Measurements from ENCODE around the gene MAP7. TPM values are rescaled to one million over a fixed set of nuclear protein-coding genes. Genes with fewer than 3 reads are reported as not detected.

The MAP7 gene
- total RNA-seq, 1 donor from 2014 or later = 3.9 TPM

DNA sequence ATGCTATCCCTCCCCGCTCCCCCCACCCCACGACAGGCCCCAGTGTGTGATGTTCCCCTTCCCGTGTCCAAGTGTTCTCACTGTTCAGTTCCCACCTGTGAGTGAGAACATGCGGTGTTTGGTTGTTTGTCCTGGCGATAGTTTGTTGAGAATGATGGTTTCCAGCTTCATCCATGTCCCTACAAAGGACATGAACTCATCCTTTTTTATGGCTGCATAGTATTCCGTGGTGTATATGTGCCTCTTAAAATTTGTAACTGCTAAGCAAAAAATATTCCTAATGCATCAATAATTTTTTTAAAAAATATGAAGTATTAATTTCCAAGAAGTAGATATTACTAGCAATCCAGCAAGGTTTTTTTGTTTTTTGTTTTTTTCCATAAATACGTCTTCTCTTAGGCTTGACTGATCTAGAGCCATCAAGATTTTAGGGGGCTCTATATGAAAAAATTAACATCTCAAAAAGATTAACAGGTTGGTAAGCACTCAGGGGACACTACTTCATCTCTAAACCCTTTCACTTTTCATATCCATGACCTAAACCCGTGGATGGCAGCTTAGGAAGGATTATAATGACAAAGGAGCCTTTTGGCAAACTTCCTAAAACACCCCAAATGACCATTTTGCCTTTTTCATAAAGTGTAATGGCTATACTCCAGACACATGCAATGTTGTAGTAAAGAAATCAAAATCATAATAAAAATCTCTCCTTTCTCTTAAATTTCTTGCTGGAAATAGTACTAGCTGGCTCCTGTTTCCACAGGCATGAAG lies 14.2 kb downstream of the MAP7 start:
- no peak for DNase-seq
- no peak for ATAC-seq
- intact Hi-C loops (cut with micrococcal nuclease) = no loop called here

GRCh38 chr6:136535017-136535765 lies 15.0 kb downstream of the MAP7 start:
- intact Hi-C loops (cut with micrococcal nuclease) = no loop called here
- DNase-seq = no peak
- ATAC-seq = no peak

DNA sequence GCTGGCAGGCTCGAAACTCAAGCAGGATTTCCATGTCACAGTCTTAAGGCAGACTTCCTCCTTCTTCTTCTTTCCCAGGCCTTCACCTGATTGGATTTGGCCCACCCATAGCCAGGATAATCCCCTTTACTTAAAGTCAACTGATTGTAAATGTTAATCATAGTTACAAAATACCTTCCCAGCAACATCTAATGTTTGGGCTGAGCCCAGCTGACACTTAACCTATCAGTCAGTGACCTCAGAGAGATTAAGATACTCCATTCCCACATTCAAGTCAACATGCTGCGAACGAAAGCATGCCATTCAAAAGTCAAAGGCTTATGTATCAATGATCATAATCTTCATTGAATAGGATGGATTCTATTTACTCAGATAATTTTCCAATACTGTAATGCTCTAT lies 16.0 kb downstream of the MAP7 start:
- intact Hi-C loops (cut with micrococcal nuclease) = no loop called here
- DNase-seq (no peak), ATAC-seq (no peak)

- DNase-seq (no peak), ATAC-seq (no peak)
- intact Hi-C loops (cut with micrococcal nuclease) = no loop called here
Observed at GRCh38 chr6:136533487-136533886, 16.7 kb downstream of the MAP7 start.

GRCh38 chr6:136532030-136532429 lies 18.2 kb downstream of the MAP7 start:
- DNase-seq (no peak), ATAC-seq (no peak)
- intact Hi-C loops (cut with micrococcal nuclease) = no loop called here

- intact Hi-C loops (cut with micrococcal nuclease) = no loop called here
- ATAC-seq (no peak), DNase-seq (no peak)
Observed at GRCh38 chr6:136529710-136530109, 20.5 kb downstream of the MAP7 start.

- DNase-seq (no peak), ATAC-seq (no peak)
- intact Hi-C loops (cut with micrococcal nuclease) = no loop called here
Observed at GRCh38 chr6:136528477-136528876, 21.7 kb downstream of the MAP7 start.

GRCh38 chr6:136527831-136528230 lies 22.4 kb downstream of the MAP7 start:
- intact Hi-C loops (cut with micrococcal nuclease) = no loop called here
- ATAC-seq = no peak
- DNase-seq = no peak

GRCh38 chr6:136526937-136527336 lies 23.3 kb downstream of the MAP7 start:
- no peak for ATAC-seq
- intact Hi-C loops (cut with micrococcal nuclease) = no loop called here
- DNase-seq = no peak

DNA sequence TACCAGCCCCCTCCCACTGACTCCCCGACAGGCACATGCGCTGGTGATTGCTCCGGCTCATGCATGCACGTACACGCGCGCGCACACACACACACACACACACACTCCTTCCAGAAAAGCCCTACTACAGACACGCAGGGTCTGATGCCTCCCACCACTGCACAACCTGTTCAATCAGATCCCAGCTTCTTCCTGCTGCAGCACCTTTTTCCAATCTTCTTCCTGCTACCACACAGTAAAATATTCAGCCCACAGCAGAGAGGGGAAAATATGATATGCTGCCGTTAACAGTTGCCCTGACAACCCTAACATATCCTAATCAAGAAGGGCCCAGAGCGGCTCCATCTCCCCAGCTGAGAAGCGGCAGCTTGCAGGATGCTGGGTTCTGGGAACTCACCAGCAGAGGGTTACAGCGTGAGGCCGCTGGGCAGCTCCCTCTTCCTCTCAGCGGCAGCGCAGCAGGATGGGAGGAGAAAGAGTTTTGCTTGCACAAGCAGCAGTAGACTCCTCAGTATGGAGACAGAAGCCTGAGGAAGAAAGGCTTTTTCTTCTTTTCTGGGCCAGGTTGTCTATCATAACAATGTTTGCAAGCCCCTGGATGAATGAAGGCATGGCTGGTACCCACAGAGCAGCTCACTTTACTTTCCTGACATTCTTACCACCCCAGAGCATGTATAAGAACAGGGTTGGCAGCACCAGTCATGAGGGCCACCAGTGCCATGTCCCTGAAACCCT lies 23.9 kb downstream of the MAP7 start:
- peak; percentile 79 for ATAC-seq

GRCh38 chr6:136525586-136526195 lies 24.5 kb downstream of the MAP7 start:
- intact Hi-C loops (cut with micrococcal nuclease) = no loop called here
- no peak for ATAC-seq
- DNase-seq = no peak

More for the DNA sequence above, 23.9 kb downstream of the MAP7 start:
- DNase-seq = peak; percentile 56
- intact Hi-C loops (cut with micrococcal nuclease) = no loop called here

DNA sequence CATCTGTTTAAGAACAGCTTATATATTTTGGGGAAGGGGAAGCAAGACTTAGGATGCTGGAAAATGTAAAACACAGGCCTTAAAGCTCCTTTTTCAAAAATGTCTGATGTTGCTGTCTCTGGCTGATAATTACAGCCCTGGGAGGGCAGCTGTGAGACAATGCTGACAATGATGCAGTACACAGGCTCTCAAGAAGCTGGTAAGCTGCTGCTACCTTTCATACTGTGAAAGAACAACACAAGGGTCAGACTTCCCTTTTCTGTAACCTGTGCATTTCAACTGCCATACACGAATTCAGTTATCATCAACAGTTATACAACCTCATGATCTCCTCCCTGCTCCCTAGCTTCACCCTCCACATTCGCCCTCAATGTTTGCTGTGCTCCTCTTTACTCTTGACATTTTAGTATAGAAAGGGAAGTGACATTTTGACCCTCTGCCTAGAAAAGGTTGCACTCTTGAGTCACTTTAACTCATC lies 25.2 kb downstream of the MAP7 start:
- DNase-seq (no peak), ATAC-seq (no peak)
- intact Hi-C loops (cut with micrococcal nuclease) = no loop called here

DNA sequence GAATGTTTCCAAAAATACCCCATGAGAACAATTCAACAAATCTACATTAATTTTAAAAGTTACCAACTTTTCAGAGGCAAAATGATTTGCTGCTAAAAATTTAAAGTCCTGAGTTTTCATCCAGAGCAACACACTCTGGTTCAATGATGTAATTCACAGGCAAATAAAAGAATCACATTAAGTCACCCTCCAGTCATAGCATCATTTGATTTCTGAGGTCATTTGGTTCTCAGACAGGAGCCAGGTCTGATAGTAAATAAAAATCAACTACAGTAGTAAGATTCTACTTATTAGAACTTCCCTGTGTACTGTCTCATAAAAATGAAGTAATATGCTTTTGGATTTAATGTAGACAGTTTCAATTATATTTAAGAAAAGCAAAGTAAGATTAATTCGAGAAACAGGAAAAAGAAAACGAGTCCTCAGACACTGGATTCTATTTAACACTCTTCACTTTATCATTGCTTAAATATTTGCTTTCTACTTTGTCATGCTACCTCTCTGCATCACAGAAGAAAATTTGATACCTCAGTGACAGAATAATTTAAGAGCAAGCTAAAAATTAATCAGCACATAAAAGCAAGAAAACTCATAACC lies 25.8 kb downstream of the MAP7 start:
- DNase-seq = no peak
- ATAC-seq = no peak
- intact Hi-C loops (cut with micrococcal nuclease) = no loop called here

DNA sequence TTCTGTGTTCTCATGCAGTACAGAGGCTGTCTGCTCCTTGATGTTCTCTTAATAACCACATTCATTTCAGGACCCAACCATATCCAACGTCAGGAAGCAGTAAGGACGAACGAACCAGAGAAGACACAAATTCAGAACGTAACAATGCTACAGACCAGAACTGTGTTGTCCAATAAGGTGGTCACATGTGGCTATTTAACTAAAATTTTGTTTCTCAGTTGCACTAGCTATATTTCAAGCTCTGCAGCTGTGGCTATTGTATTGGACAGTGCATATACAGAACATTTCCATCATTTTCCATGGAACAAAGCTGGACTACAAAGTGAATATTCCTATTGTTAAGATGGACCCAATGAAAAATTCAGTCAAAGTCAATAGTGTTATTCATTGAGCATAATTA lies 27.0 kb downstream of the MAP7 start:
- DNase-seq (no peak), ATAC-seq (no peak)
- intact Hi-C loops (cut with micrococcal nuclease) = no loop called here

DNA sequence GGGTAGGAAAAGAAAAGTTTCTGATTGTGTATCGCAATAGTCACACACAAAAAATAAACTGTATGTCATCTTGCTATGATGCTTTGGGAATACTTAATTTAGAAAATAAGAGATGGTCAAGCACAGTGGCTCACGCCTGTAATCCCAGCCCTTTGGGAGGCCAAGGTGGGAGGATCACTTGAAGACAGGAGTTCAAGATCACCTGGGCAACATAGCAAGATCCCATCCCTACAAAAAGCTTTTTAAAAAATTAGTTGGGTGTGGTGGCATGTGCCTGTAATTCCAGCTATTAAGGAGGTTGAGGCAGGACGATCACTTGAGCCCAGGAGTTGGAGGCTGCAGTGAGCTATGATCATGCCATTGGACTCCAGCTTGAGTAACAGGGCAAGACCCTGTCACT lies 27.6 kb downstream of the MAP7 start:
- DNase-seq (no peak), ATAC-seq (no peak)
- intact Hi-C loops (cut with micrococcal nuclease) = no loop called here

DNA sequence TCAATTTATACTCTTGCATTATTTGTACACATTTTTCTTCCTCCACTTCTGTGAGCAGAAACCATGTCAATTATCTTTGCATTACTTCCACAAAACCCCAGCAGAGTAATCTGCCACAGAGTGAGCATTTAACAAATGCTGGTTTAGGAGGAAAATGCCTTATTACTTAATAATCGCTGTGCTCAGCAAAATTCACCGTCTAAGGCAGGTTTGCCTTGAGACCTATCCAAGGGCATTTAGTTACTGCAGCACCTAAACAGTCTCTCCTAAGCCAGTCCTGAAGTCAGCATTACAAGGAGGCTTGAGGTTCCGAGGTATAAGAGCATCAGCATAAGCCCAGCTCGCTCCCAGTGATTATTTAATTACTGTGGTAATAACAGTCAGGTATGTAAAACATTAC lies 28.3 kb downstream of the MAP7 start:
- ATAC-seq (no peak), DNase-seq (no peak)
- intact Hi-C loops (cut with micrococcal nuclease) = no loop called here

- intact Hi-C loops (cut with micrococcal nuclease) = no loop called here
- no peak for DNase-seq
- no peak for ATAC-seq
Observed at GRCh38 chr6:136521427-136521826, 28.8 kb downstream of the MAP7 start.

GRCh38 chr6:136520517-136520916 lies 29.7 kb downstream of the MAP7 start:
- intact Hi-C loops (cut with micrococcal nuclease) = no loop called here
- ATAC-seq (no peak), DNase-seq (no peak)

- DNase-seq (no peak), ATAC-seq (no peak)
- intact Hi-C loops (cut with micrococcal nuclease) = no loop called here
Observed at GRCh38 chr6:136517582-136517981, 32.6 kb downstream of the MAP7 start.
